ENCODE results near the gene DPP6.

DNA sequence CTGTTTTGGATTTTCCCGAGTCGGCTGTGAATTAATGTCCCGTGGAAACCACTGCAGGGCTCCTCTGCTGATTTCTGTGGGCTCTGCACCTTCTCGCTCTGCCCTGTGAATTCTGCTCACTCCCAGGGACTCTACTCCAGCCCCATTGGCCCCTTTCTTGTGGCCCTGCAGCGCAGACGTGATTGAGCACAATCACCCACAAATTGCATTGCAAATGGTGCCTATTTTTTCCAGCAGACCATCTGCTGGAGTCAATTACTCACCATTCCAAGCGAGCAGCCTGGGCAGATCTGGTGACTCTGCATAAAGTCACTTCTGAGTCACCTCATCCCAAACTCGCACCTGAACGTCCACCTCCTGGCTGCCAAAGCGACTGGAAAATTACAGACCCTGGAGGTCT lies 714.9 kb downstream of the DPP6 start:
- no peak for TF ChIP-seq EP300 (IDR thresholded peaks at IDR 0.05)
- TF ChIP-seq, protein P1, sequence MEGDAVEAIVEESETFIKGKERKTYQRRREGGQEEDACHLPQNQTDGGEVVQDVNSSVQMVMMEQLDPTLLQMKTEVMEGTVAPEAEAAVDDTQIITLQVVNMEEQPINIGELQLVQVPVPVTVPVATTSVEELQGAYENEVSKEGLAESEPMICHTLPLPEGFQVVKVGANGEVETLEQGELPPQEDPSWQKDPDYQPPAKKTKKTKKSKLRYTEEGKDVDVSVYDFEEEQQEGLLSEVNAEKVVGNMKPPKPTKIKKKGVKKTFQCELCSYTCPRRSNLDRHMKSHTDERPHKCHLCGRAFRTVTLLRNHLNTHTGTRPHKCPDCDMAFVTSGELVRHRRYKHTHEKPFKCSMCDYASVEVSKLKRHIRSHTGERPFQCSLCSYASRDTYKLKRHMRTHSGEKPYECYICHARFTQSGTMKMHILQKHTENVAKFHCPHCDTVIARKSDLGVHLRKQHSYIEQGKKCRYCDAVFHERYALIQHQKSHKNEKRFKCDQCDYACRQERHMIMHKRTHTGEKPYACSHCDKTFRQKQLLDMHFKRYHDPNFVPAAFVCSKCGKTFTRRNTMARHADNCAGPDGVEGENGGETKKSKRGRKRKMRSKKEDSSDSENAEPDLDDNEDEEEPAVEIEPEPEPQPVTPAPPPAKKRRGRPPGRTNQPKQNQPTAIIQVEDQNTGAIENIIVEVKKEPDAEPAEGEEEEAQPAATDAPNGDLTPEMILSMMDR (IDR thresholded peaks at IDR 0.05), result no peak
